H9 (cell line): Measurements from ENCODE around the gene RANBP9. TPM values are rescaled to one million over a fixed set of nuclear protein-coding genes. Genes with fewer than 3 reads are reported as not detected.

ENCODE experiments used
- DNase-seq: peaks from one replicate; pipeline ENCODE4 v3.0.0-alpha.2; 2017
- H2AFZ ChIP-seq: one replicate; pipeline ENCODE4 v1.6.1; 2013; ENCODE audit warnings: mild to moderate bottlenecking, low read length, control low read depth, moderate library complexity
- H2AK5ac ChIP-seq: 2 replicates; pipeline ENCODE4 v1.6.1; 2013; ENCODE audit warnings: low read length, control low read depth, mixed read lengths; ENCODE audit not compliant: insufficient read length
- H2BK120ac ChIP-seq: one replicate; pipeline ENCODE4 v1.6.1; 2013; ENCODE audit warnings: low read depth, mild to moderate bottlenecking, low read length, control low read depth, inconsistent platforms; ENCODE audit not compliant: poor library complexity, severe bottlenecking
- H2BK12ac ChIP-seq: 2 replicates; pipeline ENCODE4 v1.6.1; 2013; ENCODE audit warnings: low read length, control low read depth, mixed read lengths, low read depth; ENCODE audit not compliant: insufficient read length
- H2BK15ac ChIP-seq: 2 replicates; pipeline ENCODE4 v1.6.1; 2013; ENCODE audit warnings: low read depth, low read length, control low read depth
- H2BK20ac ChIP-seq: one replicate; pipeline ENCODE4 v1.6.1; 2013; ENCODE audit warnings: low read depth, mild to moderate bottlenecking, low read length, control low read depth, inconsistent platforms; ENCODE audit not compliant: poor library complexity, severe bottlenecking
- H2BK5ac ChIP-seq: 2 replicates; pipeline ENCODE4 v1.6.1; 2013; ENCODE audit warnings: low read length, control low read depth, mixed read lengths; ENCODE audit not compliant: insufficient read length
- H3K14ac ChIP-seq: 2 replicates; pipeline ENCODE4 v1.6.1; 2013; ENCODE audit warnings: low read length, control low read depth; ENCODE audit not compliant: insufficient read depth
- H3K18ac ChIP-seq: 2 replicates; pipeline ENCODE4 v1.6.1; 2013; ENCODE audit warnings: low read depth, mild to moderate bottlenecking, mixed read lengths, low read length, control low read depth; ENCODE audit not compliant: insufficient read length
- H3K23ac ChIP-seq: 2 replicates; pipeline ENCODE4 v1.6.1; 2013; ENCODE audit warnings: low read length, control low read depth, mixed read lengths, low read depth; ENCODE audit not compliant: insufficient read length
- H3K23me2 ChIP-seq: 2 replicates; pipeline ENCODE4 v1.6.1; 2013; ENCODE audit warnings: low read depth, mild to moderate bottlenecking, mixed read lengths, low read length, control low read depth; ENCODE audit not compliant: insufficient read length, poor library complexity, severe bottlenecking
- H3K27ac ChIP-seq: 2 replicates; pipeline ENCODE4 v1.5.1; 2013; ENCODE audit warnings: low read length, control low read depth, mixed read lengths, low read depth; ENCODE audit not compliant: insufficient read length
- H3K27me3 ChIP-seq: 2 replicates; pipeline ENCODE4 v1.6.1; 2013; ENCODE audit warnings: low read length, control low read depth, inconsistent platforms; ENCODE audit not compliant: insufficient read depth
- H3K4ac ChIP-seq: 2 replicates; pipeline ENCODE4 v1.6.1; 2013; ENCODE audit warnings: low read depth, mild to moderate bottlenecking, control low read depth, inconsistent platforms, low read length, moderate library complexity
- H3K4me1 ChIP-seq: 2 replicates; pipeline ENCODE4 v1.6.1; 2013; ENCODE audit warnings: low read length, control low read depth, inconsistent platforms; ENCODE audit not compliant: insufficient read depth
- H3K4me2 ChIP-seq: 2 replicates; pipeline ENCODE4 v1.6.1; 2013; ENCODE audit warnings: low read length, control low read depth, mixed read lengths; ENCODE audit not compliant: insufficient read length, insufficient read depth
- H3K56ac ChIP-seq: 2 replicates; pipeline ENCODE4 v1.6.1; 2013; ENCODE audit warnings: low read depth, mild to moderate bottlenecking, mixed read lengths, low read length, control low read depth; ENCODE audit not compliant: insufficient read length
- H3K79me1 ChIP-seq: 2 replicates; pipeline ENCODE4 v1.6.1; 2013; ENCODE audit warnings: low read depth, mild to moderate bottlenecking, moderate library complexity, low read length, control low read depth, inconsistent platforms; ENCODE audit not compliant: insufficient read depth, poor library complexity, severe bottlenecking
- H3K79me2 ChIP-seq: 2 replicates; pipeline ENCODE4 v1.6.1; 2013; ENCODE audit warnings: low read length, control low read depth, inconsistent platforms; ENCODE audit not compliant: insufficient read depth
- H3K9ac ChIP-seq: 2 replicates; pipeline ENCODE4 v1.6.1; 2013; ENCODE audit warnings: low read length, control low read depth, mixed read lengths; ENCODE audit not compliant: insufficient read length; ENCODE audit errors: extremely low read depth
- H3K9me3 ChIP-seq: one replicate; pipeline ENCODE4 v1.6.1; 2013; ENCODE audit warnings: low read depth, low read length, inconsistent platforms; ENCODE audit not compliant: control insufficient read depth
- H3T11ph ChIP-seq: one replicate; pipeline ENCODE4 v1.6.1; 2013; ENCODE audit warnings: mild to moderate bottlenecking, low read length, control low read depth, inconsistent platforms
- H4K20me1 ChIP-seq: one replicate; pipeline ENCODE4 v1.6.1; 2013; ENCODE audit not compliant: control insufficient read depth, insufficient read length, insufficient read depth
- H4K5ac ChIP-seq: 2 replicates; pipeline ENCODE4 v1.6.1; 2013; ENCODE audit warnings: low read depth, mild to moderate bottlenecking, mixed read lengths, low read length, control low read depth; ENCODE audit not compliant: insufficient read length
- H4K8ac ChIP-seq: replicated peaks from 2 replicates; pipeline ENCODE4 v1.6.1; 2013; ENCODE audit warnings: low read length, control low read depth, mixed read lengths, low read depth; ENCODE audit not compliant: insufficient read length
- H4K91ac ChIP-seq: 2 replicates; pipeline ENCODE4 v1.6.1; 2013; ENCODE audit warnings: low read depth, mild to moderate bottlenecking, moderate library complexity, mixed read lengths, low read length, control low read depth; ENCODE audit not compliant: insufficient read length
- H3K27ac Mint-ChIP-seq, 3 experiments: 2 replicates in 2 of 3; 3 replicates in 1 of 3; pipeline ENCODE4 v1.8.0; 2020 to 2021; ENCODE audit warnings: mixed read lengths in 3 of 3, mild to moderate bottlenecking in 1 of 3, moderate library complexity in 1 of 3
- H3K27me3 Mint-ChIP-seq: 2 replicates; pipeline ENCODE4 v1.8.0; 2021; ENCODE audit warnings: low read depth, mild to moderate bottlenecking, moderate library complexity, mixed read lengths
- H3K36me3 Mint-ChIP-seq, 3 experiments: 2 replicates in 2 of 3; 3 replicates in 1 of 3; pipeline ENCODE4 v1.8.0; 2020 to 2021; ENCODE audit warnings: low read depth in 3 of 3, mixed read lengths in 3 of 3; ENCODE audit not compliant: insufficient read depth in 1 of 3
- H3K4me1 Mint-ChIP-seq, 2 experiments: 2 replicates each; pipeline ENCODE4 v1.8.0; 2020; ENCODE audit warnings: mixed read lengths in 2 of 2
- H3K4me3 Mint-ChIP-seq, 2 experiments: 2 replicates in 1 of 2; 3 replicates in 1 of 2; pipeline ENCODE4 v1.8.0; 2020 to 2021; ENCODE audit warnings: mild to moderate bottlenecking in 2 of 2, mixed read lengths in 2 of 2, moderate library complexity in 1 of 2
- H3K9me3 Mint-ChIP-seq, 2 experiments: 2 replicates in 1 of 2; 3 replicates in 1 of 2; pipeline ENCODE4 v1.8.0; 2020; ENCODE audit warnings: mild to moderate bottlenecking in 2 of 2, mixed read lengths in 2 of 2, moderate library complexity in 1 of 2
- CTCF ChIP-seq: fragments of 200-600 bp; sonication (generic); conservative IDR thresholded peaks from 3 replicates; pipeline ENCODE4 v1.8.0; 2021; ENCODE audit warnings: antibody characterized with exemption, mild to moderate bottlenecking
- WGBS: extraction: QIAGEN DNeasy Blood & Tissue Kit; methylation state at CpG from one replicate; pipeline ENCODE4 v1.1.7; 2013; ENCODE audit warnings: missing lambda C conversion rate, low lambda C conversion rate, mixed read lengths; ENCODE audit not compliant: insufficient read length; ENCODE audit errors: extremely low coverage; 5-methylcytosine and 5-hydroxymethylcytosine counted together
- total RNA-seq: library from RNA; stranded (reverse); gene quantifications from 2 replicates; pipeline ENCODE4 v1.2.1, GENCODE V29; 2021

RANBP9 gene
- total RNA-seq, 1 experiment from 2014 or later, result 37.2 TPM

GRCh38 chr6:13661647-13662046 lies 50.0 kb downstream of the RANBP9 start:
- Histone ChIP-seq H3K56ac (no peak overlapping the region), H3K4me2 (no peak overlapping the region), H2BK5ac (no peak overlapping the region), H4K91ac (no peak overlapping the region), H3K27me3 (no peaks in the 10 kb centered on the region), H3K9ac (no peak overlapping the region), H4K20me1 (no peaks in the 10 kb centered on the region), H3T11ph (no peak overlapping the region), H4K8ac (no peak overlapping the region), H3K79me1 (peaks cover 2% of the 10 kb centered on the region), H3K23me2 (no peaks in the 10 kb centered on the region), H2BK20ac (no peak overlapping the region), H3K14ac (no peak overlapping the region), H3K27ac (no peak overlapping the region), H2BK12ac (no peak overlapping the region), H2BK15ac (no peak overlapping the region), H3K79me2 (peaks cover 4% of the 10 kb centered on the region; the same call in 1 of the 2 replicates), H2BK120ac (no peak overlapping the region), H2AK5ac (no peak overlapping the region), H3K18ac (no peak overlapping the region), H3K23ac (no peak overlapping the region), H2AFZ (no peak overlapping the region), H4K5ac (no peak overlapping the region), H3K4ac (no peak overlapping the region), H3K4me1 (no peaks in the 10 kb centered on the region; the same call in 1 of the 2 replicates), H3K9me3 (no peaks in the 10 kb centered on the region)
- Mint-ChIP-seq H3K9me3 (no peaks in the 10 kb centered on the region), H3K27me3 (no peaks in the 10 kb centered on the region), H3K27ac (no peak overlapping the region; a peak in 1 of 7 replicates), H3K4me3 (no peak overlapping the region), H3K36me3 (no peaks in the 10 kb centered on the region), H3K4me1 (peaks cover 22 to 25% of the 10 kb centered on the region in 2 experiments)
- DNase-seq, result no peak
- WGBS, result no CpG with 5 or more reads among the region's 2 CpGs
- no peak for TF ChIP-seq CTCF
